Cortex of kidney (tissue), 1 donor: ENCODE data around the gene FAM50B.

Experiments
- DNase-seq: peaks from one replicate; lab custom pipeline; 2025; lab: John Stamatoyannopoulos, UW

FAM50B gene, protein sequence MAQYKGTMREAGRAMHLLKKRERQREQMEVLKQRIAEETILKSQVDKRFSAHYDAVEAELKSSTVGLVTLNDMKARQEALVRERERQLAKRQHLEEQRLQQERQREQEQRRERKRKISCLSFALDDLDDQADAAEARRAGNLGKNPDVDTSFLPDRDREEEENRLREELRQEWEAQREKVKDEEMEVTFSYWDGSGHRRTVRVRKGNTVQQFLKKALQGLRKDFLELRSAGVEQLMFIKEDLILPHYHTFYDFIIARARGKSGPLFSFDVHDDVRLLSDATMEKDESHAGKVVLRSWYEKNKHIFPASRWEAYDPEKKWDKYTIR

DNA sequence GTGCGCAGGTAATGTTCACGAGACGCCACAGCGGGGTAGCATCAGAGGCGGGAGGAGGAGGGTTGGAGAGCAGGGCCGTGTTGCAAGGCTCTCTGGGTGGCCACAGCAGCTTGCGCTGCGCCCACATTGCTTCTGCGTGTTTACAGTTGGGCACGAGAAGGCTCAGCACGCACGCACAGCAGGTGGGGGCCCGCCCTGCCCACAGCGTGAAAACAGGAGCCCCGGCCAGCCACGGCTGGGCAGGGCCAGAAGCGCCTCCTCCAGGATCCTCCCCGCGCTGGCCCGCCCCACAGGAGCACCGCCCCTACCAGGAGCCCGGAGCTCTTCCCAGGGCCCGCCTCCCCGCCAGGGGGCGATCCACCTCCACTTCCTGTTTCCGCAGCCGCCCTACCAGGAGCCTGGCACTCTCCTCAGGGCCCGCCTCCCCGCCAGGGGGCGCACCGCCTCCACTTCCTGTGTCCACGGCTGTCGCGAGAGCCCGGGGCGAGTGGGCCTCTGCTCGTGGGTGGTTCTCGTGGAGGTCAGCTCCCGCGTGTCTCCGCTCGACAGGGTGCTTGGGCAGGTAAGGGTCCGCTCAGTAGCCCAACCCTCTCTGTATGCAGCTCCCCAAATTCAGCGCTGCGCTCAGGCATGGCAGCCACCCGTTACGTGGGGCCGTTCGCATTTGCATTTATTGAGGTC, at the start of gene FAM50B:
Gene FAM50B (plus strand): TSS at position 449 of the 681 bp plus-strand sequence. CDS start 439 bp downstream, outside the sequence.
- no peak for DNase-seq

DNA sequence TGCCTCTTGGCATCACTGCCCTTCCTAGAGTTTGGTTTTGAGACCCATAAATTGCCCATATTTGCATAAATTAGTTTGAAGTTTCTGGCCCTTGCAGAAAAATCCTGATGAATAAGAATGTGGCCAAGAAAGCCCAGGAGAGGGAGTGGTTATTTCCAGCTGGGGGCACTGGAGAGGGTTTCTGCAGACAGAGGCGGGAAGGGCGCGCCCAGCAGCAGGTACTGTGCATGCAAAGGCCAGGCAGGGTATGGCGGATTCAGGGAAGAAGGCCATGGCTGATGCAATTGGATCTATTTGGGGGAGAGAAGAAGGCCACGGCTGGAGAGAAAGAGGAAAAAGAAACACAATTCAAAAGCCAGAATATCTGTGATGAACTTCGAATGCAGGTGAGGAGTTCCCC, 49.5 kb upstream of the FAM50B start:
- DNase-seq, result no peak

DNA sequence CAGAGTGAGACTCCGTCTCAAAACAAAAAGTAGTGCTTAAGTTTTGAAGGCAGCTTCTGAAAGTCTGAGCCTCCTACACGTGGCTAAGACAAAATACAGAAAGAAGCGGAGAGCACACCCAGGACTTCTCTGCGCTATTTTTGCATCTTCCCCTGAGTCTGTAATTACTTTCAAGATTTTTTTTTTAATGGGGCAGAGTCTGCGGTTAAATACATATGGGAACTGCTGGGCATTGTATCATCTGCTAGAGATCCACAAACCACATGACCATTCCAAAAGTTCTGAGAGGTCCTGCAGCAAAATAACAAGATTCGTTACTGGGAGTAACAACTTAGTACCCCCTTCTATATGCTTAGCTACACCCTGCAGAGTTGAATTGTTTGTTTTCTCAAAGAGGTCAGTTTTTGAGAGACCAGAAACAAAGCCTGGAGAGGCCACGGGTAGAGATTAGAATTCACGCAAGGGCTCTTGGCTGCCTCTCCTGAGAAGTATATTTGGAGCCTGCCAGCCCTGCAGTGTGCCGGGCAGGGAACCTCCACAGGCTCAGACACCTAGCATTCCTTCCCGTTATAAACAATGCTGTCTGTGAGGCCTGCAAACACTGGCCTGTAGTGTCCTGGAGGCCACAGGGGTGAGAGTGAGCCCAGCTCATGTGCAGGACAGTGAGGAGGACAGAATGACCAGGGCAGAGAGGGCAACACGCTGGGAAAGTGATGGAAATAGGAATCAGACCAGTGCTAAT, 48.2 kb upstream of the FAM50B start:
- no peak for DNase-seq

DNA sequence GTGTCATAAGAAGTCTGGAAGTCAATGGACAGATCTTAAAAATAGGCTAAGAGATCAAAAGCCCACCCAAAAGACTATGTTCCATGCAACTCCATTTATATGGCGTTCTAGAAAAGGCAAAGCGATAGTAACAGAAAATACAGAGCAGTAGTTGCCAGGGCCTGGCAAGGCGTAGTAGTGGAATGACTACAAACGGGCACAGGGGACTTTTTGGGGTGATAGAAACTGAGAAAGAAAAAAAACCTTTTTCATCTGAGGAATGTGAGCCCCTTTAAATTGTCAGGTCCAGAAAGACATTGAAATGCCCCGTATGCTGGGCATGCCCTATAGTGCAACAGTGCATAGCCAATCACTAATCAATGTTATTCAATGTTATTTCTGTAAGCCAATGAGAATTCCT, 47.2 kb upstream of the FAM50B start:
- DNase-seq, result no peak

DNA sequence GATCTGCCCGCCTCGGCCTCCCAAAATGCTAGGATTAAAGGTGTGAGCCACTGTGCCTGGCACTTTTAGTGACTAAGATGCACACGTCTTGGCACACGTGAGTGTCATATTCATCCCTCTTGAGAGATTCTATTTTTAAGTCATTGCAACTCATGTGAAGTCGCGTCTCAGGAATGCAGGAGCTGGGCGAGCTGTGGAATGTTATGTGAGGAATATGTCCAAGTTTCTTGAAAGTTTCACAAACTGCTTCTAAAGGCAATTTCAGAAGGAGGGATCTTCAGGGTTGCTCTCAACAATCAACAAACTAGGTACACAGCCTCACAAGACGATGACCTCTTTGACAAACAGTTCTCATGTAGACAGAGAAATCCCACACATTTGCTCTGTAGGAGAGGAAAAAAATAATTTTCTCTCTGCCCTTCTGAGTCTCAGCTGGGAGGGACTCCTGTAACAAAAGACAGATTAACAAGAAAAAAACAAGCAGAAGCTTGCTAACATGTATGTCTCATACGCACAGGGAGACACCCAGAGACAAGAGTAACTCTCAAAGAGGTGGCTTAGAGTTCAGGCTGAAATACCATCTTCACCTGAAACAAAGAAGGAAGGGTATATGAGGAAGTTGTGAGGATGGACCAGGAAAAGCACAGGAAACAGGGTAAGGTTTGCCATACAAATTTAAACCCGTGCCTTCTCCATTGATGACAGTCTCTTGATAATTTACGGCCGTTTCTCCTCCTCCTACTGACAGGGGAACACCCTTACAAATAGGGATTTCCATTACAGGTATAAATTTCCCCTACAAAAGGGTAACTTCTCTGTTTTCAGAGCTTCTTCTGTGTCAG, 45.3 kb upstream of the FAM50B start:
- DNase-seq, result no peak

DNA sequence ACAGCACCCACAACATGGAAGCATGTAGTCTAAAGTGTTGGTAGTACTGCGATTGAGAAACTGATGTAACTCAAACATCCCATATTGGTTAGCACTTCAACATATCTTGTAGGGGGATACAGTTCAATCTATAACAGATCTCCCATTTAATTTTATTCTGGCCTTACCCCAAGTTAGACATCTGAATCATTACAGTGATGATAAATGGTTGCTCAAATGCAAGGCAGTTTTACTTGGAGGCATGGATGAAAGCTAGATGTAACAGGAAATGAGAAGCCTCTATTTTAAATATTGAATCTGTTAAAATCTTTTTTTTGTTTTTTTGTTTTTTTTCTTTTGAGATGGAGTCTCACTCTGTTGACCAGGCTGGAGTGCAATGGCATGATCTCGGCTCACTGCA, 44.2 kb upstream of the FAM50B start:
- DNase-seq, result no peak

DNA sequence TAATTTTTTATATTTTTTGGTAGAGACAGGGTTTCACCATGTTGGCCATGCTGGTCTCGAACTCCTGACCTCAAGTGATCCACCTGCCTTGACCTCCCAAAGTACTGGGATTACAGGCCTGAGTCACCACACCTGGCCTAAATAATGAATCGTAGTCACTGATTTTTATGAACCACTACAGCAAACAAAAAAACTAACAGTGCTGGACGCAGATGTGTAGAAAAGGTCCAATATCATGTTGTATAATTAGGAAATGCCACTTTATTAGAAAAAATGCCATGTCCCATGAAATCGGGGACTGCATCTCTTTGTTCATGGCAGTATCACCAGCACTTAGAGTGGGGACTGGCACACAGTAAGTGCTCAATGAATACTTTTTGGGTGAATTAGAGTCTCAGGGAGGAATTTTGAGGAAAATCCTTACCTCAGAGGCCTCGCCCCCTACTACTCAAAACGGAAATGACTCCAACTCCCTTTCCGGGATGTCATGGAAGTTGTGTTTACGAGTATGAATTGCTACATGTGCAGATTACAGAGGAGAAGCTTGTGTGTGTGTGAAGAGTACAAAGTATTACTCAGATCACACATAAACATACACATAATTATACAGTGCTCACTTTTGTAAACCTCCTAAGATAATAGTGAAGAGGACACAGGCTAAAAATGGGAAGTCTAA, 43.6 kb upstream of the FAM50B start:
- no peak for DNase-seq

DNA sequence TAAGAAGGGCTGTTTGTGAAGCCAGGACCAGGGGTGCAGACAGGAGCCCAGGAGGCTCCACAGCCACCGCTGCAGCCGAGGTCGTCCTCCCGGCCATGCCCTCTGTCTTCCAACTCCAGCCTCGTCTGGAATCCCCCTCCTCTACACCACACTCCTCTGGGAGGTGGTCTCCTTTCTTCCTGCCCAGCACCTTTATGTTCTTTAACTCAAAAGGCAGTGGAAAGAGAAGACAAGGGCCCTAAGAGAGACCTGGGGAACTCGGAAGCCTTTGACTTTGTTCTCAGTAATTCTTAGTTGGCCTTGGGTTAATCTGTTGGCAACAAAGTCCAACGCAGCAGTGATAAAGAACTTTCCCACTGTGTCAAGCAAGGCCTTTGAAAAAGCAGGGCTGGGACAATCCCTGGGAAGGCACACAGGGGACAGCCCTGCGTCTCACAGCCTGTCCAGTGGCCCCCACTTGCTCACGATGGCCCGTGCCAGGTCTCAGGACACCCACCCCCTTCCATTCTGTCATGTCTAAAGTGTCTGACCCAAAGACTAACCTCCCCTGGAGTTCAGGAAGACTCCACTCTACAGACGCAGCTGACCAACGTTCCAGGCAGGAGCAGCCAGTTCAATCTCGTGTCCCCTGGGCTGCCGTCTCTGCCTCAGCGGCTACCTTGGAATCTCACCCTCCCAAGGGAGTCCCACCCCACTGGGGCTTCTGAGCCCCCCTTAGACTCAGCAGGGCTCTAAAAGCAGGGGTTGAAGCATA, 42.8 kb upstream of the FAM50B start:
- no peak for DNase-seq

DNA sequence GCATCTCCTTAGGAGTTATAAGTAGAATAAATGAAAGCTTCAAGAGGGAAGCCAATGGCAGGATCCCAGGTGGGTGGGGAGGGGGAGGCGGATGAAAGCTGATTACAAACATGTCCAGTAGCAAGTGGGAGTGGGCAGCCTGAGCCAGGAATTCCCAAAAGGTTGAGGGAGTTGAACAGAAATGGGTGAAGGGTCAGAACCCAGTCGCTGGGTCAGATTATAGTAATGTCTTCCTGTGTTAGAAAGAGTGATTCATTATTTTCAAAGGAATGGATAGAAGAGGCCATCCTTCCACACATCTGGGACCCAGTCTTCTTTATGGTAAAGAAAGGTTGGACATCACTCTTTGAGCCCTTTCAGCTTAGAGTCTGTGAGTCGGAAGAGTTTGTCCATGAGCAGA, 41.0 kb upstream of the FAM50B start:
- no peak for DNase-seq

DNA sequence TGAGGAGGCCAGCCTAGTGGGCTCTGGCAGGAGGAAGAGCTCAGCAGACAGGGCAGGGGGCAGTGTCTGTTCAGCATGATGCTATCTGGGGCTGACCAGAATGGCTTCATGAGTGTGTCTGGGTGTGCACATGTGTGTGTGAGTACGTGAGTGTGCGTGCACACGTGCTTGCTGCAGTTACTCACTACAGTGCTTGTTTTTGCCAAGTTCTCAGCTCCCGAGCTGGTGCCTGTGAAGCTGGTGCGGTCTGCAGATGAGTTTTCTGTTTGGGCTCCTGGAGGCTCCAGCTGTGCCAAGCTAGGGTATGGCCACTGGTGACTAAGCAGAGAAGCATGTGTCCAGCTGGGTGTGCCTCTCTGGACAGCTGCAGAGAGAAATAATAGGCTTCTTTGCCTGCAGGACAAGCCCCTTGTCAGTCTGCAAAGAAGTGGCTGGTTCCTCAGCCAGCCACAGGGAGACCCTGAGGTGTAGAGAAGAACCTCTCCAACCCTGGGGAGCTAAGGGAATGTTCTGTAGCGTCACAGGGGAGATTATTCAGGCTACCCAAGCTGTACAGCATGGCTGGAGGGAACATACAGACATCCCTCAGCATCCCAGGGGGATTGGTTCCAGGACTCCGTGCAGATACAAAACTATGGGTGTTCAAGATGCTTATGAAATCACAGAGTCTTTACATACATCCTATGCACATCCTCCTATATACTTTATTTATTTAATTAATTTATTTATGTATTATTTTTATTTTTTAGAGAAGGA, 40.2 kb upstream of the FAM50B start:
- DNase-seq, result no peak

DNA sequence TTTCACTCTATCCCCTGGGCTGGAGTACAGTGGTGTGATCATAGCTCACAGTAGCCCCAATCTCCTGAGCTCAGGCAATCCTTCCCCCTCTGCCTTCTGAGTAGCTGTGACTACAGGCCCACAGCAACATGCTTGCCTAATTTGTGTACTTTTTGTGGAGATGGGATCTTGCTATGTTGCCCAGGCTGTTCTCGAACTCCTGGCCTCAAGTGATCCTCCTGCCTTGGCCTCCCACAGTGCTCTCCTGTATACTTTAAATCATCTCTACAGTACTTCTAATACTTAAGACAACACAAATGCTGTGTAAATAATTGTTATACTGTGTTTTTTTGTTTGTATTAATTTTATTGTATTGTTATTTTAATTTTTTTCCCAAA, 39.7 kb upstream of the FAM50B start:
- DNase-seq, result no peak

DNA sequence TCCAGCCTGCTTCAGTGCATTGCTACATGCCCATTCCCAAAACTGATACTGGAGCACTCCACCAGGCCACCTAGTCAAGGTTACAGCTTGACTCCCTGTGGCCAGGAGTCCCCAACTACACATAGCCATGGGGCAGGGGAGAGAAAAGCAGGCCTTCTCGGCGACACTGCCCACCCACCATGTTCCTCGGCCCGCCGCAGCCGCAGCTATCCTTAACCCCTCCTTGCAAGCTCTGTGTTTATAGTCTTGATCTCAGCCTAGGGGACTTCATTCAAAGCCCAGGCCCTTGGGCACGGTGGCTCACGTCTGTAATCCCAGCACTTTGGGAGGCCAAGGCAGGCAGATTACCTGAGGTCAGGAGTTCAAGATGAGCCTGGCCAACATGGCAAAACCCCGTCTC, 39.2 kb upstream of the FAM50B start:
- DNase-seq, result no peak

DNA sequence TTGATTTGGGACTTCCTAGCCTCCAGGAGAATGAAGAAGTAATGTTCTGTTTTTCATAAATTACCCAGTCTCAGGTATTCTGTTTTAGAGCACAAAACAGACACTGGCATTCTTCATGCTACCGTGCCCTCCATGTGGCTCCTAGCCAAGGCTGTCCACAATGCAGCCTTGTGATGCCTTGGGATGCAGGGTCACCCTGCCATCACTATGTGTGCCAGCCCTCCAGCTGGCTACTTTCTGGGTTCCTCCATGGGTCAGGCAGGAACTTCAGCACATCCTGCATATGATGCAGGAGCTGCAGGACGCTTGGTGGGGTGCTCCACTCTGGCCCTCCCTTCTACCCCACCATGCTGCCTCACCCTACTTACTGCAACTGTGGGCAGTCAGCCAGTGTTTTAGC, 38.0 kb upstream of the FAM50B start:
- DNase-seq, result no peak

DNA sequence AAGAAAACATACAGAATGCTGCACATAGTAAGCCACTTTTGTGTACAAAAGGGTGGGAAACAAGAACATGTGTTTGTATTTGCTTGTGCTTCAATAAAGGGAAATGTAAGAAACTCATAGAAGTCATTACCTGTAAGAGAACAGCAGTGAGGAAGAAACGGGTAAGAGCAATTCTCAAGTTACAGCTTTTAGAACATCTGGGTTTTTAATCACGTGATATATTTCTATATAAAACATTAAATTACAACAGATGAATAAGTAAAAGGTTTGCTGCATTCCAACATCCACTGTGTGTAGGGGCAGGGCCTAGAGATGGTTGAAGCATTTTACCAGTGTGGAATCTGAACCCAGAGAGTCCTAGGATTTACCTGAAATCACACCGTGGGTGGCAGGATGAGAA, 36.6 kb upstream of the FAM50B start:
- no peak for DNase-seq

DNA sequence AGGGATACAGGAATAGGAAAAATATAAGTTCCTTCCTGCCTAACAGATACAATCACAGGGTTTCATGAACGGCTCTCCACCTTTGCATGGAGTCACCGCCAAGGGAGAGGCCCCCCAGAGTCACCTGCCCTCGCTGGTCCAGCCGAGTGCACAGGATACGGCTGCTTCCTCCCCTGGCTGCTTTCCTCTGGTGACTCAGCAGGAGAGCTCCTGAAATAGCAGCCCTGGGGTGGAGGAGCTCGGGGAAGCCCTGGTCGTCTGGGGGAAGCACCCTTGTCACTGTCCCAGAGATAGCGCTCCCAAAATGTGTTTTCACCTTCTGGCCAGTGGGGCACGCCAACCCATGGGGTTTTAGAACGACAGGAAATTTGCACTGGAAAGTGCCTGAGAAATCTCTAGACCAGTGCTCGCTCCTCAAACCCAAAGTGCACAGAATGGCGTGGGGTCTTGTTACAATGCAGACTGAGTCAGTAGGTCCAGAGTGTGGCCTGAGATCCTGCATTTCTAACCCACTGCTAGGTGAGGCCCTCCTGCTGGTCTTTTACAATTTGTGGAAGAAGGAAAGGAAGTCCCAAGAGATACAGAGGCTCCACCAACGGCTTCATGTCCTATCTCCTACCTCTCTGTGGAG, 35.9 kb upstream of the FAM50B start:
- no peak for DNase-seq

DNA sequence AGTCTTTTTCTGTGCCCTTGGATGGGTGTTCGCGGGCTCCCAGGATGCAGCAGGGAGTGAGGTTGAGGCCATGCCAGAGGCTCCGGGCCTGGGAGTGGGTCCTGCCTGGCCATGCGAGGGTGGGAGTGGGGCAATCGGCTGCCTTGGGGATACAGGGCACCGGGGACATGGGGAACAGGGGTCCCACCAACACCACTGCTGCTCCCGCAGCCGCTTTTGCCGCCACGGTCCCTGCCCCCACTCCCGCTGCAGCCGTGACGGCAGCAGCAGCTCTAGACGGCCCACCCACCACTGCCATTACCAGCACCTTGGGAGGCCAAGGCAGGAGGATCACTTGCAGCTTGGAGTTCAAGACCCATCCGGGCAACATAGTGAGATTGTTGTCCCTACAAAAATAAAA, 35.3 kb upstream of the FAM50B start:
- DNase-seq, result no peak

DNA sequence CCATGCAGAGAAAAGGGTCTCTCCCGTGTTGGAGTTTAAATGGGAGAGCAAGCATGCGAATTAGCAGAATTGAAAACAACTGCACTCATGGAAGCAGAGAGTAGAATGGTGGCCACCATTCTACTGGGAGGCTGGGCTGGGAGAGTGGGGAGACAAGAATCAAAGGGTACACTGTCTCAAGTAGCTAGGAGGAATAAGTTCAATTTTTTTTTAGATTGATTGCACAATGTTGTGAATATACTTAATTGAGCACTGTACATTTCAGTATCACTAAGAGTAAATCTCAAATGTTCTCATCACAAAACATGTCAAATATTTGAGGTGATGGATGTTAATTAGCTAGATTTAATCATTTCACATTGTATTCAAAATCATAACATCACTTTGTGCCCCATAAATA, 34.6 kb upstream of the FAM50B start:
- no peak for DNase-seq

DNA sequence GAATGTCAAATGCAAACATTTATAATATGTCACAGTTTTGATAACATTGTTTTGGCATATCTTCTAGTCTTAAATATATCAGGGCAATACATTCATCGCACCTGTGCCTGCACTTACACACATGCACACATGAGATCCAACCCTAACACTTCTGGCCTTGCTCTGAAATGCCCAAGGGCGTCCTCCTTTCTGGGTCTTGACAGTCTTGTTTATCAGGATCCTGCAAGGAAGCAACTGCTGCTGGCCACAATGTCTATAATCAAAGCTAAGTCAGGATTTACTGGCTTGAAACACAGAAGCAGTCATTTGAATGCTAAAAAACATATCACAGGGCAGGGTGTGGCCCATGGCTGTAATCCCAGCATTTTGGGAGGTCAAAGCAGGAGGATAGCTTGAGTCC, 32.9 kb upstream of the FAM50B start:
- no peak for DNase-seq
